Omental fat pad (tissue), 4 donors: Measurements from ENCODE around the gene GLRX5. TPM values are rescaled to one million over a fixed set of nuclear protein-coding genes. Genes with fewer than 3 reads are reported as not detected.

ENCODE experiments used
- ATAC-seq: fragments of 150-250 bp; one replicate; pipeline ENCODE4 v1.9.1; 2016; ENCODE audit warnings: mild to moderate bottlenecking, moderate library complexity; ENCODE audit not compliant: low FRiP score
- DNase-seq: peaks from one replicate; pipeline ENCODE4 v3.0.0-alpha.2; 2019; ENCODE audit warnings: low spot score
- total RNA-seq, 4 donors: library from RNA; depleted of rRNA; stranded (reverse); fragments of >200 nt; gene quantifications; one replicate each; pipeline ENCODE4 v1.1.0, GENCODE V29; 2016
- TF ChIP-seq, protein P1 (sequence below), 3 donors: fragments of 450-650 bp; IDR thresholded peaks; one replicate each; pipeline ENCODE4 v1.5.1; 2016 to 2017; ENCODE audit warnings: antibody characterized with exemption in 3 of 3, mild to moderate bottlenecking in 3 of 3, moderate library complexity in 2 of 3

The GLRX5 gene
- total RNA-seq, 4 donors from 2014 or later, result 25.5 to 36.8 (median 27.2) TPM

GRCh38 chr14:95489214-95490137 is 45.4 kb upstream of the GLRX5 start:
- DNase-seq (no peak), ATAC-seq (no peak)
- TF ChIP-seq, protein P1, sequence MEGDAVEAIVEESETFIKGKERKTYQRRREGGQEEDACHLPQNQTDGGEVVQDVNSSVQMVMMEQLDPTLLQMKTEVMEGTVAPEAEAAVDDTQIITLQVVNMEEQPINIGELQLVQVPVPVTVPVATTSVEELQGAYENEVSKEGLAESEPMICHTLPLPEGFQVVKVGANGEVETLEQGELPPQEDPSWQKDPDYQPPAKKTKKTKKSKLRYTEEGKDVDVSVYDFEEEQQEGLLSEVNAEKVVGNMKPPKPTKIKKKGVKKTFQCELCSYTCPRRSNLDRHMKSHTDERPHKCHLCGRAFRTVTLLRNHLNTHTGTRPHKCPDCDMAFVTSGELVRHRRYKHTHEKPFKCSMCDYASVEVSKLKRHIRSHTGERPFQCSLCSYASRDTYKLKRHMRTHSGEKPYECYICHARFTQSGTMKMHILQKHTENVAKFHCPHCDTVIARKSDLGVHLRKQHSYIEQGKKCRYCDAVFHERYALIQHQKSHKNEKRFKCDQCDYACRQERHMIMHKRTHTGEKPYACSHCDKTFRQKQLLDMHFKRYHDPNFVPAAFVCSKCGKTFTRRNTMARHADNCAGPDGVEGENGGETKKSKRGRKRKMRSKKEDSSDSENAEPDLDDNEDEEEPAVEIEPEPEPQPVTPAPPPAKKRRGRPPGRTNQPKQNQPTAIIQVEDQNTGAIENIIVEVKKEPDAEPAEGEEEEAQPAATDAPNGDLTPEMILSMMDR (IDR thresholded peaks at IDR 0.05), result no peak

GRCh38 chr14:95490138-95490509 is 44.7 kb upstream of the GLRX5 start:
- TF ChIP-seq, protein P1 (IDR thresholded peaks at IDR 0.05), result no peak
- ATAC-seq, result no peak
- no peak for DNase-seq

GRCh38 chr14:95490727-95491451 is 44.0 kb upstream of the GLRX5 start:
- no peak for DNase-seq
- TF ChIP-seq, protein P1 (IDR thresholded peaks at IDR 0.05), result no peak
- peak; percentile 50 for ATAC-seq

- TF ChIP-seq, protein P1 (IDR thresholded peaks at IDR 0.05), result no peak
- DNase-seq (no peak), ATAC-seq (no peak)
These were observed 42.8 kb upstream of the GLRX5 start for GRCh38 chr14:95491936-95492608.

- DNase-seq, result no peak
- TF ChIP-seq, protein P1 (IDR thresholded peaks at IDR 0.05), result no peak
- no peak for ATAC-seq
These were observed 41.3 kb upstream of the GLRX5 start for GRCh38 chr14:95493503-95493902.

DNA sequence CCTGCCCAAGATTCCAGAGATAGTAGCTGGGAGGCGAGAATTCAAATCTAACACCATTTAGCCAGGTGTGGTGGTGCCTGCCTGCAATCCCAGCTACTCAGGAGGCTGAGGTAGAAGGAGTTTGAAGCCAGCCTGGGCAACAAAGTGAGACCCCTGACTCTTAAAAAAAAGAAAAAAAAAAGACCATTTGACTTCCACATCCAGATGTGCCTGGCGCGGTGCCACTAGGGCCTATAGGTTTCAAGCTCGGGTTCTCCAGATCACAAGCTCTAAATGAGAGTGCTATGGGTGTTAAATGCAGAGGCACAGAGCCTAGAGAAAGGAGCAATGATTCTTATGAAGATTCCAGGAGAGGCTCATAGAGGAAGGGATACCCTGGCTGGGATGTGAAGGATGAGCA is 40.9 kb upstream of the GLRX5 start:
- DNase-seq (no peak), ATAC-seq (no peak)
- TF ChIP-seq, protein P1 (IDR thresholded peaks at IDR 0.05), result no peak
